ENCODE data around the gene MGAT5.

Gene MGAT5

GRCh38 chr2:134397146-134397896 lies 143.4 kb downstream of the MGAT5 start:
- H3K4me3 ChIP-seq (replicated peaks in 1 of 2; ENCODE audit: low read depth in 2 of 2, low read length in 2 of 2): no peak overlapping the region
- TF ChIP-seq CTCF (IDR thresholded peaks at IDR 0.05; ENCODE audit: low read depth, low read length): no peak
- DNase-seq (ENCODE audit: low read depth in 2 of 2): no peak

- TF ChIP-seq CTCF (IDR thresholded peaks at IDR 0.05; ENCODE audit: low read depth, low read length): no peak
- H3K4me3 ChIP-seq (replicated peaks in 1 of 2; ENCODE audit: low read depth in 2 of 2, low read length in 2 of 2): no peak overlapping the region
- DNase-seq (ENCODE audit: low read depth in 2 of 2): peak; percentile 73 to 97
Measured at GRCh38 chr2:134398300-134398699, 144.4 kb downstream of the MGAT5 start.

- TF ChIP-seq CTCF (IDR thresholded peaks at IDR 0.05; ENCODE audit: low read depth, low read length): no peak
- DNase-seq (ENCODE audit: low read depth in 2 of 2): peak; percentile 43 to 73
Measured at GRCh38 chr2:134399096-134399495, 145.2 kb downstream of the MGAT5 start.

GRCh38 chr2:134401081-134401497 lies 147.2 kb downstream of the MGAT5 start:
- DNase-seq (ENCODE audit: low read depth in 2 of 2): peak; percentile 51 to 83
- TF ChIP-seq CTCF (IDR thresholded peaks at IDR 0.05; ENCODE audit: low read depth, low read length): no peak
- no peak overlapping the region for H3K4me3 ChIP-seq (replicated peaks in 1 of 2; ENCODE audit: low read depth in 2 of 2, low read length in 2 of 2)

More at GRCh38 chr2:134399096-134399495, 145.2 kb downstream of the MGAT5 start:
- no peak overlapping the region for H3K4me3 ChIP-seq (replicated peaks in 1 of 2; ENCODE audit: low read depth in 2 of 2, low read length in 2 of 2)

- peak in 1 of 2 donors; percentile 76 for DNase-seq (ENCODE audit: low read depth in 2 of 2)
- no peak for TF ChIP-seq CTCF (IDR thresholded peaks at IDR 0.05; ENCODE audit: low read depth, low read length)
- no peak overlapping the region for H3K4me3 ChIP-seq (replicated peaks in 1 of 2; ENCODE audit: low read depth in 2 of 2, low read length in 2 of 2)
Measured at GRCh38 chr2:134401789-134402188, 147.9 kb downstream of the MGAT5 start.

GRCh38 chr2:134402410-134402809 lies 148.5 kb downstream of the MGAT5 start:
- peak; percentile 92 to 98 for DNase-seq (ENCODE audit: low read depth in 2 of 2)
- TF ChIP-seq CTCF (IDR thresholded peaks at IDR 0.05; ENCODE audit: low read depth, low read length): no peak
- H3K4me3 ChIP-seq (replicated peaks in 1 of 2; ENCODE audit: low read depth in 2 of 2, low read length in 2 of 2): no peak overlapping the region

Measured in cardiac fibroblast (primary cell).